IMR-90 (cell line): ENCODE measurements around the gene SARS1. TPM values are rescaled to one million over a fixed set of nuclear protein-coding genes. Genes with fewer than 3 reads are reported as not detected.
A peak's percentile ranks its signal among the peaks of the same experiment; 100 is the strongest.

ENCODE experiments used
- ATAC-seq: fragments of 200-7000 bp; cut with Tn5 transposase; 2 replicates; pipeline ENCODE4 v1.9.1; 2020; ENCODE audit warnings: low read depth, mild to moderate bottlenecking, moderate library complexity
- BruUV-seq: library from RNA; stranded (reverse); fragments of 400-500 nt; replicated peaks from 2 replicates; lab custom pipeline; 2021; lab: Mats Ljungman, UMichigan
- CTCF ChIA-PET: fragments of 300-600 bp; formaldehyde crosslinking; extraction: SDS; loops from one replicate; lab custom pipeline; 2021; ENCODE audit warnings: antibody characterized with exemption; lab: Yijun Ruan, JAX
- POLR2A ChIA-PET: fragments of 300-600 bp; sonication (Branson Sonifier 250); formaldehyde crosslinking; loops from one replicate; lab custom pipeline; 2022; ENCODE audit warnings: antibody characterized with exemption; ENCODE audit not compliant: unreplicated experiment; lab: Charles Lee
- DNase-seq: peaks from one replicate; pipeline ENCODE4 v3.0.0; 2013
- H2AFZ ChIP-seq: replicated peaks from 2 replicates; pipeline ENCODE3; 2013; ENCODE audit warnings: low read length, mild to moderate bottlenecking; ENCODE audit not compliant: poor library complexity
- H2AK5ac ChIP-seq: 2 replicates; pipeline ENCODE4 v1.6.1; 2013; ENCODE audit warnings: low read depth, low read length, inconsistent platforms
- H2AK9ac ChIP-seq: replicated peaks from 2 replicates; pipeline ENCODE3; 2013; ENCODE audit warnings: mild to moderate bottlenecking, low read depth, low read length, moderate library complexity; ENCODE audit not compliant: poor library complexity
- H2BK120ac ChIP-seq: 2 replicates; pipeline ENCODE4 v1.6.1; 2013; ENCODE audit warnings: low read depth, low read length, inconsistent platforms
- H2BK15ac ChIP-seq: 3 replicates; pipeline ENCODE4 v1.6.1; 2013; ENCODE audit warnings: low read depth, low read length, inconsistent platforms
- H2BK20ac ChIP-seq: 2 replicates; pipeline ENCODE4 v1.6.1; 2013; ENCODE audit warnings: low read depth, mild to moderate bottlenecking, inconsistent platforms, low read length, moderate library complexity
- H2BK5ac ChIP-seq: 2 replicates; pipeline ENCODE4 v1.6.1; 2013; ENCODE audit warnings: mild to moderate bottlenecking, low read depth, low read length, inconsistent platforms; ENCODE audit not compliant: poor library complexity, severe bottlenecking
- H3K14ac ChIP-seq: replicated peaks from 2 replicates; pipeline ENCODE4 v1.6.1; 2013; ENCODE audit warnings: low read depth, low read length, inconsistent platforms
- H3K18ac ChIP-seq: 2 replicates; pipeline ENCODE4 v1.6.1; 2013; ENCODE audit warnings: low read depth, low read length, control low read depth
- H3K23ac ChIP-seq: 2 replicates; pipeline ENCODE4 v1.6.1; 2013; ENCODE audit warnings: low read depth, low read length, inconsistent platforms
- H3K27ac ChIP-seq: 2 replicates; pipeline ENCODE4 v1.5.1; 2013; ENCODE audit warnings: mild to moderate bottlenecking, control low read depth, low read length; ENCODE audit not compliant: insufficient read depth
- H3K27me3 ChIP-seq: 2 replicates; pipeline ENCODE4 v1.6.1; 2013; ENCODE audit warnings: low read length; ENCODE audit not compliant: control insufficient read depth, insufficient read depth
- H3K36me3 ChIP-seq: 2 replicates; pipeline ENCODE4 v1.6.1; 2013; ENCODE audit warnings: low read length, mixed read lengths; ENCODE audit not compliant: control insufficient read depth, insufficient read depth
- H3K4ac ChIP-seq: 2 replicates; pipeline ENCODE4 v1.6.1; 2013; ENCODE audit warnings: low read depth, low read length, inconsistent platforms
- H3K4me1 ChIP-seq: 2 replicates; pipeline ENCODE4 v1.6.1; 2013; ENCODE audit warnings: low read length, mixed read lengths; ENCODE audit not compliant: control insufficient read depth, insufficient read depth
- H3K4me2 ChIP-seq: 2 replicates; pipeline ENCODE4 v1.6.1; 2013; ENCODE audit warnings: low read depth, mild to moderate bottlenecking, control low read depth, low read length, moderate library complexity
- H3K4me3 ChIP-seq: 2 replicates; pipeline ENCODE4 v1.5.1; 2013; ENCODE audit warnings: low read depth, mild to moderate bottlenecking, control low read depth, low read length, moderate library complexity; ENCODE audit not compliant: insufficient read depth
- H3K56ac ChIP-seq: 2 replicates; pipeline ENCODE4 v1.6.1; 2013; ENCODE audit warnings: low read length, inconsistent platforms; ENCODE audit not compliant: insufficient read depth; ENCODE audit errors: extremely low read depth
- H3K79me1 ChIP-seq, 2 experiments: 2 replicates each; pipeline ENCODE4 v1.6.1; 2013; ENCODE audit warnings: low read length in 2 of 2, inconsistent platforms in 1 of 2, low read depth in 1 of 2
- H3K9ac ChIP-seq: 2 replicates; pipeline ENCODE4 v1.6.1; 2013; ENCODE audit warnings: low read depth, low read length, control low read depth
- H3K9me1 ChIP-seq: 2 replicates; pipeline ENCODE4 v1.6.1; 2013; ENCODE audit warnings: low read length, inconsistent platforms; ENCODE audit not compliant: insufficient read depth
- H3K9me3 ChIP-seq: 2 replicates; pipeline ENCODE4 v1.6.1; 2013; ENCODE audit warnings: low read length; ENCODE audit not compliant: control insufficient read depth, insufficient read depth
- H4K20me1 ChIP-seq: 2 replicates; pipeline ENCODE4 v1.6.1; 2013; ENCODE audit warnings: low read length, inconsistent platforms; ENCODE audit not compliant: insufficient read depth
- H4K5ac ChIP-seq: 2 replicates; pipeline ENCODE4 v1.6.1; 2013; ENCODE audit warnings: mild to moderate bottlenecking, low read depth, low read length, control low read depth
- H4K8ac ChIP-seq, 2 experiments: 2 replicates each; pipeline ENCODE4 v1.6.1; 2013; ENCODE audit warnings: low read depth in 2 of 2, low read length in 2 of 2, control low read depth in 1 of 2, inconsistent platforms in 1 of 2
- H4K91ac ChIP-seq: 2 replicates; pipeline ENCODE4 v1.6.1; 2013; ENCODE audit warnings: low read depth, low read length, inconsistent platforms; ENCODE audit not compliant: insufficient read depth
- MAFK ChIP-seq: IDR thresholded peaks from 2 replicates; pipeline ENCODE4 v1.6.1; 2012; ENCODE audit warnings: low read depth, low read length, improper control_type of control experiment
- MAZ ChIP-seq: IDR thresholded peaks from 2 replicates; pipeline ENCODE4 v1.6.1; 2012; ENCODE audit warnings: low read depth, mild to moderate bottlenecking, low read length, improper control_type of control experiment, moderate library complexity, borderline replicate concordance
- POLR2A ChIP-seq: IDR thresholded peaks from 2 replicates; pipeline ENCODE4 v1.6.1; 2012; ENCODE audit warnings: mild to moderate bottlenecking, low read depth, low read length
- RAD21 ChIP-seq: IDR thresholded peaks from 2 replicates; pipeline ENCODE4 v1.6.1; 2012; ENCODE audit warnings: low read length, improper control_type of control experiment
- RFX5 ChIP-seq: IDR thresholded peaks from 2 replicates; pipeline ENCODE4 v1.8.0; 2012; ENCODE audit warnings: low read depth, mild to moderate bottlenecking, low read length, moderate library complexity
- WGBS, 2 experiments: methylation state at CpG; one replicate each; pipeline versions ENCODE4 v1.1.5 to v1.1.7; 2013; ENCODE audit warnings: missing lambda C conversion rate in 2 of 2; ENCODE audit not compliant: insufficient read length in 1 of 2; ENCODE audit errors: extremely low coverage in 2 of 2; 5-methylcytosine and 5-hydroxymethylcytosine counted together
- dilution Hi-C: fragments of 300-500 bp; cut with HindIII; formaldehyde crosslinking; loops from one replicate; pipeline ENCODE4 v1.14.3; 2018; ENCODE audit warnings: low sequenced_read_pairs; ENCODE audit not compliant: unreplicated experiment
- in situ Hi-C: fragments of 300-500 bp; cut with MboI; formaldehyde crosslinking; loops from 3 replicates; pipeline ENCODE4 v1.14.3; 2019; ENCODE audit warnings: low sequenced_read_pairs, inconsistent platforms, mixed read lengths
- intact Hi-C: fragments of 100-400 bp; cut with micrococcal nuclease; formaldehyde crosslinking; loops from 2 replicates; pipeline ENCODE4 v1.10.0; 2022
- polyA plus RNA-seq, 3 experiments: library from polyadenylated mRNA; depleted of rRNA; stranded (reverse); fragments of >200 nt; gene quantifications; 2 replicates each; pipeline ENCODE4 v1.2.3, GENCODE V29; 2012; ENCODE audit warnings: low replicate concordance in 1 of 3
- total RNA-seq: library from RNA; depleted of rRNA; stranded (reverse); fragments of >200 nt; gene quantifications from 2 replicates; pipeline ENCODE4 v1.2.3, GENCODE V29; 2012

Gene SARS1
- total and polyA plus RNA-seq, 2 of the 4 experiments (the other 2 are of a cell fraction), result 231 to 348 TPM

- Histone ChIP-seq H2BK20ac (no peak overlapping the region), H3K9me3 (no peaks in the 10 kb centered on the region), H4K20me1 (peaks cover 91% of the 10 kb centered on the region), H2AK9ac (no peak overlapping the region), H4K91ac (no peak overlapping the region), H4K8ac (no peak overlapping the region), H2AFZ (no peak overlapping the region), H3K36me3 (peaks cover 27% of the 10 kb centered on the region), H4K5ac (no peak overlapping the region), H2BK5ac (no peak overlapping the region), H3K4ac (no peak overlapping the region; the same call in 1 of the 2 replicates), H2BK120ac (no peak overlapping the region), H2AK5ac (no peak overlapping the region), H3K27ac (no peak overlapping the region), H3K56ac (no peak overlapping the region), H3K4me3 (no peak overlapping the region), H3K14ac (no peak overlapping the region), H3K4me2 (no peak overlapping the region), H3K79me1 (peaks cover 24 to 87% of the 10 kb centered on the region in 2 experiments), H3K18ac (no peak overlapping the region), H2BK15ac (no peak overlapping the region), H3K9me1 (0 out of 2 replicates have a peak, but pooled peaks cover 3% of the 10 kb centered on the region), H3K27me3 (no peaks in the 10 kb centered on the region), H3K23ac (peak overlapping the region; percentile 39; the same call in 1 of the 2 replicates), H3K9ac (no peak overlapping the region), H3K4me1 (peaks cover 17% of the 10 kb centered on the region)
- DNase-seq (peak; percentile 30), ATAC-seq (no peak)
- no CpG with 5 or more reads among the region's 5 CpGs for WGBS, 2 experiments
- ChIA-PET CTCF (interaction anchor here (1.8 kb wide), 1 partner anchor 11 kb away, joined by 7 read pairs; no protein-coding TSS in a partner anchor), POLR2A (no interaction called here)
- in situ Hi-C loops, result no loop called here
- dilution Hi-C loops, result no loop called here
- TF ChIP-seq MAFK (no peak), RFX5 (no peak), MAZ (no peak), RAD21 (no peak), POLR2A (no peak)
- intact Hi-C loops, result no loop called here
- BruUV-seq, result no TSS peak
Measured at GRCh38 chr1:109225711-109226445, 12.2 kb downstream of the SARS1 start.
